ENCODE measurements around the gene DNAI1. TPM values are rescaled to one million over a fixed set of nuclear protein-coding genes. Genes with fewer than 3 reads are reported as not detected.

DNAI1 gene
- total and polyA plus RNA-seq, 12 donors, result 0.09 to 0.28 (median 0.18) TPM; not detected in 9

DNA sequence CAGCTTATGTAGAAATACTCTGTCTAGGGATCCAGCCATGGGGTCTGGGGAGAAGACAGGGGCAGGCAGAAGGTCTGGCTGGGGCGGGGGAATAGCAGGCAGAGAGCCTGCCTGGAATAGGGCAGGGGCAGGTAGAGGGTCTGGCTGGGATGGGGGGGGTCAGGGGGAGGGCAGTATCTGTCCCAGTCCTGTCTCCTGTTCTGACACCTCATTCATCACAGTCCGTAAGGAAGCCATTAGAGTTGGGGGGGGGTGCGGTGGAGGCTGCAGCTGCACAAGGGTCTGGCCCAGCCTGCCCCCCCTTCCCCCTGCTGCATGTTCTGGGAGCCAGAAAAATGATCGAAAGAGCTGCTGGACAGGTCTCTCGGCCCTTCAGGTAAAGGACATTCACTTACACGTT lies 98.3 kb downstream of the DNAI1 start:
- Histone ChIP-seq H3K9me3 (peaks cover 0 to under 1% (median 0%) of the 10 kb centered on the region in 11 donors), H3K27ac (no peak overlapping the region), H3K27me3 (peaks cover 0 to 24% (median 0%) of the 10 kb centered on the region in 7 donors), H3K4me1 (peaks cover 7 to 28% (median 25%) of the 10 kb centered on the region in 9 donors), H3K36me3 (no peaks in the 10 kb centered on the region), H3K4me3 (no peak overlapping the region)
- no peak for DNase-seq
- ATAC-seq, result no peak
- intact Hi-C loops (cut with DNase I), result no loop called here
- no peak for TF ChIP-seq CTCF (IDR thresholded peaks at IDR 0.05)
- 87 to 92% methylated on average over 6 of the region's 6 CpGs for WGBS, 2 donors

GRCh38 chr9:34557426-34558321 lies 99.1 kb downstream of the DNAI1 start:
- H3K4me3 ChIP-seq, result no peak overlapping the region
- H3K27ac ChIP-seq, result no peak overlapping the region
- peaks cover 7 to 28% (median 25%) of the 10 kb centered on the region in 9 donors for H3K4me1 ChIP-seq
- TF ChIP-seq CTCF (IDR thresholded peaks at IDR 0.05), result no peak
- intact Hi-C loops (cut with DNase I), result no loop called here
- ATAC-seq, result no peak
- peaks cover 0 to 24% (median 0%) of the 10 kb centered on the region in 7 donors for H3K27me3 ChIP-seq
- no peaks in the 10 kb centered on the region for H3K36me3 ChIP-seq
- 66 to 80% methylated on average over 19 of the region's 19 CpGs for WGBS, 2 donors
- H3K9me3 ChIP-seq, result peaks cover 0 to 4% (median 0%) of the 10 kb centered on the region in 11 donors
- DNase-seq, result no peak

- intact Hi-C loops (cut with DNase I), result no loop called here
- Histone ChIP-seq H3K9me3 (peaks cover 0 to 4% (median 0%) of the 10 kb centered on the region in 11 donors), H3K27me3 (peaks cover 0 to 24% (median 0%) of the 10 kb centered on the region in 7 donors), H3K4me3 (no peak overlapping the region), H3K4me1 (peaks cover 7 to 28% (median 25%) of the 10 kb centered on the region in 9 donors), H3K27ac (no peak overlapping the region), H3K36me3 (no peaks in the 10 kb centered on the region)
- DNase-seq (no peak), ATAC-seq (no peak)
- 87 to 88% methylated on average over 9 of the region's 9 CpGs for WGBS, 2 donors
- TF ChIP-seq CTCF (IDR thresholded peaks at IDR 0.05), result no peak
Observed at GRCh38 chr9:34558364-34558763, 99.8 kb downstream of the DNAI1 start.

GRCh38 chr9:34558919-34559623 lies 100.5 kb downstream of the DNAI1 start:
- TF ChIP-seq CTCF (IDR thresholded peaks at IDR 0.05), result no peak
- Histone ChIP-seq H3K4me3 (peak overlapping the region in 5 of 10 donors; percentile 11 to 26 (median 25)), H3K9me3 (peaks cover 0 to 4% (median 0%) of the 10 kb centered on the region in 11 donors), H3K27me3 (peaks cover 0 to 24% (median 0%) of the 10 kb centered on the region in 7 donors), H3K27ac (peak overlapping the region in 4 of 10 donors; percentile 21 to 44 (median 32)), H3K4me1 (peaks cover 7 to 28% (median 25%) of the 10 kb centered on the region in 9 donors), H3K36me3 (no peaks in the 10 kb centered on the region)
- DNase-seq, result no peak
- intact Hi-C loops (cut with DNase I), result no loop called here
- peak; percentile 10 to 26 (median 20) for ATAC-seq
- 41 to 52% methylated on average over 17 of the region's 17 CpGs for WGBS, 2 donors

Data from heart right ventricle (tissue), 16 donors.